Measurements from ENCODE around the gene DNASE1.
"Not testable (repeated sequence)": the region's sequence is repeated elsewhere in the genome, so short reads cannot be mapped to it uniquely, and the experiment has no call there.

DNASE1 gene

GRCh38 chr16:3651461-3652372, 2.8 kb upstream of the DNASE1 start:
- H3K27ac ChIP-seq: no peak overlapping the region
- peak; percentile 66 for DNase-seq (ENCODE audit: low spot score)
- H3K4me3 ChIP-seq: no peak overlapping the region
- TF ChIP-seq CTCF (IDR thresholded peaks at IDR 0.05): no peak

- no peak for TF ChIP-seq CTCF (IDR thresholded peaks at IDR 0.05)
- H3K27ac ChIP-seq: no peak overlapping the region
- H3K4me3 ChIP-seq: no peak overlapping the region
- DNase-seq (ENCODE audit: low spot score): peak; percentile 71
Observed at GRCh38 chr16:3652373-3653195, 1.9 kb upstream of the DNASE1 start.

- DNase-seq (ENCODE audit: low spot score): peak; percentile 26
- H3K4me3 ChIP-seq: no peak overlapping the region
- H3K27ac ChIP-seq: no peak overlapping the region
- no peak for TF ChIP-seq CTCF (IDR thresholded peaks at IDR 0.05)
Observed at GRCh38 chr16:3655030-3655395, 522 bp downstream of the DNASE1 start.

GRCh38 chr16:3655396-3656159, 1.1 kb downstream of the DNASE1 start:
- Histone ChIP-seq H3K27ac (no peak overlapping the region), H3K4me3 (no peak overlapping the region)
- peak; percentile 55 for DNase-seq (ENCODE audit: low spot score)
- TF ChIP-seq CTCF (IDR thresholded peaks at IDR 0.05): no peak

GRCh38 chr16:3656160-3656490, 1.6 kb downstream of the DNASE1 start:
- H3K27ac ChIP-seq; DNase-seq (ENCODE audit: low spot score); H3K4me3 ChIP-seq: not testable (repeated sequence)

GRCh38 chr16:3656491-3657468, 2.3 kb downstream of the DNASE1 start:
- no peak for TF ChIP-seq CTCF (IDR thresholded peaks at IDR 0.05)
- no peak overlapping the region for H3K27ac ChIP-seq
- no peak for DNase-seq (ENCODE audit: low spot score)
- no peak overlapping the region for H3K4me3 ChIP-seq

Measured in coronary artery (tissue), 2 donors.